HFF-Myc (cell line): ENCODE data around the gene AGER.

Experiments
- DNase-seq: peaks from one replicate; pipeline ENCODE4 v3.0.0-alpha.2; 2011; ENCODE audit warnings: low read depth; ENCODE audit errors: extremely low read depth
- H3K4me3 ChIP-seq: replicated peaks from 2 replicates; pipeline ENCODE4 v1.5.1; 2011; ENCODE audit warnings: low read depth, mild to moderate bottlenecking, control low read depth, low read length
- TF ChIP-seq, protein P1 (sequence below): IDR thresholded peaks from 2 replicates; pipeline ENCODE4 v1.5.1; 2012; ENCODE audit warnings: mild to moderate bottlenecking, low read depth, low read length, control low read depth; ENCODE audit errors: missing control alignments

Gene AGER

DNA sequence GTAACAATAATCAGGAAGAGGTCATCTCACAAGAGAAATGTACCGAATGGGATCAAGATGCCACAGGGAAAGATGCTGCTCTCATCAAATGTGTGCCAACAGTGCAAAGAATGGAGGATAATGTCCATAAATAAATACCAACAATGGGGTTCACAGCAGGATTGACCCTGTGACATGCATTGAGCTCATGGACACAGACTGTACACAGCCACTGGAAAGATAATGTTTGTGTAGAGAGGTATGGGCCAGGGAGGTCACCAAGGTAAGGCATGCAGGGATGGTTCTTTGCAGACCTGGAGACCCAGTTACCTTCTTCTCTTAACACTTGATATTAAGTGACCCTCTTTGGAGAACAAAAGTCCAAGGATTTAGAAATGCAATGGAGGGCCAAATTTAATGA lies 9.6 kb downstream of the AGER start:
- H3K4me3 ChIP-seq: peak overlapping the region; percentile 90
- TF ChIP-seq, protein P1, sequence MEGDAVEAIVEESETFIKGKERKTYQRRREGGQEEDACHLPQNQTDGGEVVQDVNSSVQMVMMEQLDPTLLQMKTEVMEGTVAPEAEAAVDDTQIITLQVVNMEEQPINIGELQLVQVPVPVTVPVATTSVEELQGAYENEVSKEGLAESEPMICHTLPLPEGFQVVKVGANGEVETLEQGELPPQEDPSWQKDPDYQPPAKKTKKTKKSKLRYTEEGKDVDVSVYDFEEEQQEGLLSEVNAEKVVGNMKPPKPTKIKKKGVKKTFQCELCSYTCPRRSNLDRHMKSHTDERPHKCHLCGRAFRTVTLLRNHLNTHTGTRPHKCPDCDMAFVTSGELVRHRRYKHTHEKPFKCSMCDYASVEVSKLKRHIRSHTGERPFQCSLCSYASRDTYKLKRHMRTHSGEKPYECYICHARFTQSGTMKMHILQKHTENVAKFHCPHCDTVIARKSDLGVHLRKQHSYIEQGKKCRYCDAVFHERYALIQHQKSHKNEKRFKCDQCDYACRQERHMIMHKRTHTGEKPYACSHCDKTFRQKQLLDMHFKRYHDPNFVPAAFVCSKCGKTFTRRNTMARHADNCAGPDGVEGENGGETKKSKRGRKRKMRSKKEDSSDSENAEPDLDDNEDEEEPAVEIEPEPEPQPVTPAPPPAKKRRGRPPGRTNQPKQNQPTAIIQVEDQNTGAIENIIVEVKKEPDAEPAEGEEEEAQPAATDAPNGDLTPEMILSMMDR: no peak
- no peak for DNase-seq

DNA sequence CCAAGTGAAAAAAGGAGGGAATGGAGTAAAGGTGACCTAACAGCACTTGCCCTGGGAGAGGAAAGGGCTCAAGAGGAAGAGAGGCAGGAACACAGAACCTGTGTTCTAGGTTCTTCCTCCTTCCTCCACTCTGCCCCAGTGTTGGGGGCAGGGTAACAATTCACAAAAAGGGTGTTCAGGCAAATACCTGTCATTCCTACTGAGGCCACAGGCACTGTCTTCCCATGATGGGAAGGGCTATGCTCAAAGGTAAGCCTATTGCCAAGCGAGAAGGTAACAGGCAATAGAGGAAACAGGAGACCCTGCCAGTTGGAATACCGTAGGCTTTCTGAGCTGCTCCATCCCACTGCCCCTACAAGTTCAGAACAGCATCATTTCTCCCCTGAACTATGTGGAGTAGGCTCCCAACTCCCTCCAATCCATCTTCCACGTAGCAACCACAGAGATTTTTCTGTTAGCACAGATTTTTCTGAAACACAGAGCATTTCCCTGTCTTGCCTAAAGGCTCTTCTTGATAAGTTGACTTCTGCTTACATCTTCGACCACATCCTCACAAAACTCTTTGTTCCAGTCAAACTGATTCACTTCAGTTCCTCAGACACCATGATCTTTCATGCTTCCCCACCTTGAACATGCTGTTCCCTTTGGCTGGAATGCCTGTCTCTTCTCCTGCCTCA lies 10.9 kb downstream of the AGER start:
- H3K4me3 ChIP-seq: no peak overlapping the region
- no peak for DNase-seq
- TF ChIP-seq, protein P1: no peak

DNA sequence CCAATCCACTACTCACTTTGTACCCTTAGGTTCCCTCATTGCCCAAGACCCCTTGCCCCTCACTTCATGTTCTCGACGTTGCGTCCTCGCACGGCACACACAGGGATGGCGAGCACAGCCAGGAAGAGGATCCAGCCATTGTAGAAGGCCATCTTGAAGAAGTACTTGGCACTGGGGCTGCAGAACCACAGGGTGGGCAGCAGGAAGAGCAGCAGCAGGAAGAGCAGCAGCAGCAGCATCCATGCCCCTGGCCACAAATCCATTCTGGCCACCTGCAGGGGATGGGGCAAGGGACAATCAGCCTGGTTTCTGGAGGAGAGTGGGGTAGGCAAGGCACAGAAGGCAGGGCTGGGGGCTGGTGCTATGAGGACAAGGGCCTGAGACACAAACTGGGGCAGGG lies 12.8 kb downstream of the AGER start:
- DNase-seq: no peak
- no peak overlapping the region for H3K4me3 ChIP-seq
- TF ChIP-seq, protein P1: no peak

DNA sequence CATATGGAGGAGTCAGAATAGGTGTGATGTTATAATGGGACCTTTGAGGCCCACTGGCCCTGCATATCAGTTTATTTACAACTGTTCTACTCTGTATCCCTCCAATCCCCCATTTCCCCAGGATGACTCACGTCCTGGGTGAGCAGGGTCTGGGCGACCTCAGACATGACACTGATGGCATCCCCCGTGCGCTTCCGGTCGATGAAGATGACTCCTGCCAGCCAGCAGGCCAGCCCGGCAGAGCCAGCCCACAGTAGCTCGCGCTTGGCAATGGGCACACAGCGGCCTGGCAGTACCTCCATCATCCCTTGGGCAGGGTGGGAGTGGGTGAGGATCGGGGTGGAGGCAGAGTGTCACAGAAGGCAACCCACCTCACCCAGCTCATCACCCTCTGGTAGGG lies 13.8 kb downstream of the AGER start:
- no peak overlapping the region for H3K4me3 ChIP-seq
- TF ChIP-seq, protein P1: no peak
- DNase-seq: no peak

DNA sequence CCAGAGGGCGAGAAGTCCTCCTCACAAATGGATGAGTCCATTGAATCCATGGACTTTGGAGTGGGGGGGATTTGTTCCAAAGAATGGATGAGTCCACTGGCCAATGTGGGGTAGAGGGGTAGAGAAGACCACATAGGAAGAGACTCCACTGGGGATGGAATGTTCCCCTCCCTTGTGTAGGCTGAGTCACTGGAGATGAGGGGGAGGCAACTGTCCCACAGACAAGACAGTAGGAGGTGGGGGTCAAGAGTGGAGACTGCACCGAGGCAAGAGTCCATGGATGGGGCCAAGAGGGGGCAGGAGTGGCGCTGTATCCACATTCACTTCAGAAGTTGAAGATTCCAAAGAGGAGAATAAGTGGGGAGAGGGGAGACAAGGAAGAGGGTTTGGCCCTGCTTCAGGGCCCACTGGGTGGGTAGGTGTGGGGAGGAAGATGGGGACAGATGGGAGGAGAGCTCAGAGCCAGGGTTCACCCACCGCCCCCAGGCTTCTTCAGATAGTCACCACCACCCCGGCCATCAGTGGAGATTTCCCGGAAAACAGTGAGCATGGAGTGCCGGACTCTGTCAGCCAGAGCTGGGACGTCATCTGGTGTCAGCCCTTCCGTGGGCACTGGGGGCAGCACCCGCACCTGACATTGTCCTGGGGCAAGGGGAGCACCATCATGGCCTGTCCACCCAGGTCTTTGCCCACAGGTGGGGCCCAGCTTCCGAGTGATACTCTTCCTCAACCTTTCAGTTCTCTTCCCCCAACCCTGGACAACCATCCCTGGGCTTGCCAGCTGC lies 15.1 kb downstream of the AGER start:
- no peak overlapping the region for H3K4me3 ChIP-seq
- TF ChIP-seq, protein P1: no peak
- no peak for DNase-seq

DNA sequence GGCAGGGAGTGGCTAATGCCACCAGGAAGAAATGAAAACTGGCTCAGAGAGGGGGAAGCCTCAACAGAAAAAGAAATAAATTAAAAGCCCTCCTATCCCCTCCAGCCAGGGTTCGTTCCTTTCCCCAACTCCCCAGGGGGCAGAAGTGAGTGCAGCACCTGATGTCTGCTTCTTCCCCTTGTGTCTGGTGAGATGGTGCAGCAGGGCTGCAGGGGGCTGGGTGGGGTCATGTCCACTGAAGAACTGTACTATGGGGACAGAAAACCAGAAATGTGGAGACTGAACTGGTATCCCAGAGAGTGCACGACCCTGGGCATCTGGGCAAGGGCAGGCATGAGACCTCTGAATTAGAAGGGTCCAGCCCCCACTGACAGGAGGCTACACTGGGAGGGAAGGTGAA lies 15.7 kb downstream of the AGER start:
- TF ChIP-seq, protein P1: no peak
- DNase-seq: no peak
- H3K4me3 ChIP-seq: no peak overlapping the region
